Measurements from ENCODE around the gene OXCT1. TPM values are rescaled to one million over a fixed set of nuclear protein-coding genes. Genes with fewer than 3 reads are reported as not detected.

OXCT1 gene
- total and polyA plus RNA-seq, 2 donors from 2014 or later = 20.5 to 42.7 TPM

DNA sequence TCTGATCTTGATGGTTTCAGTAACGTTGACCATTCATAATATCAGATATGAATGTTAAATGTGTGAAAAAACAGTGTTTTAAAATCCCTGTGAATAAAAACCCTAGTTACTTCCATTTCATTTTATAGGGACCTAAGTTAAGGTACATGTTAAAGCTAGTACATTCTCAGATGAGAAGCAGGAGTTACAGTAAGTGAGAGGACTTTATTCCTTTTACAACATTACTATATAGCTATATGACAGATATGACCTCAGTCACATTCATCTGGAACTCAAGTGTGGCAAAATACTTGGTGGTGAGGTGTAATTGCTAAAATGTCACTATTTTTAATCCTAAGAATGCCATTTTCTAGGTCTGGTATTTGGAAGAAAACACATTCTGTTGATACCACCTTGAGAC is 96.4 kb downstream of the OXCT1 start:
- Histone ChIP-seq H3K9me3 (ENCODE audit: control insufficient read depth in 2 of 3, insufficient read depth in 1 of 3, low read length in 3 of 3) (no peaks in the 10 kb centered on the region), H3K27me3 (ENCODE audit: control insufficient read depth, insufficient read depth, low read length) (no peaks in the 10 kb centered on the region), H3K36me3 (ENCODE audit: control insufficient read depth in 2 of 3, insufficient read depth in 3 of 3, low read length in 3 of 3) (no peaks in the 10 kb centered on the region), H3K4me1 (ENCODE audit: control insufficient read depth in 2 of 3, insufficient read depth in 2 of 3, low read depth in 1 of 3, low read length in 3 of 3) (peaks cover 0 to 3% (median 3%) of the 10 kb centered on the region in 3 donors), H3K4me3 (ENCODE audit: low read length in 3 of 3) (no peak overlapping the region), H3K9ac (ENCODE audit: low read length in 3 of 3) (no peak overlapping the region), H3K27ac (ENCODE audit: low read depth in 2 of 2, low read length in 2 of 2) (no peak overlapping the region)
- TF ChIP-seq, protein P1, sequence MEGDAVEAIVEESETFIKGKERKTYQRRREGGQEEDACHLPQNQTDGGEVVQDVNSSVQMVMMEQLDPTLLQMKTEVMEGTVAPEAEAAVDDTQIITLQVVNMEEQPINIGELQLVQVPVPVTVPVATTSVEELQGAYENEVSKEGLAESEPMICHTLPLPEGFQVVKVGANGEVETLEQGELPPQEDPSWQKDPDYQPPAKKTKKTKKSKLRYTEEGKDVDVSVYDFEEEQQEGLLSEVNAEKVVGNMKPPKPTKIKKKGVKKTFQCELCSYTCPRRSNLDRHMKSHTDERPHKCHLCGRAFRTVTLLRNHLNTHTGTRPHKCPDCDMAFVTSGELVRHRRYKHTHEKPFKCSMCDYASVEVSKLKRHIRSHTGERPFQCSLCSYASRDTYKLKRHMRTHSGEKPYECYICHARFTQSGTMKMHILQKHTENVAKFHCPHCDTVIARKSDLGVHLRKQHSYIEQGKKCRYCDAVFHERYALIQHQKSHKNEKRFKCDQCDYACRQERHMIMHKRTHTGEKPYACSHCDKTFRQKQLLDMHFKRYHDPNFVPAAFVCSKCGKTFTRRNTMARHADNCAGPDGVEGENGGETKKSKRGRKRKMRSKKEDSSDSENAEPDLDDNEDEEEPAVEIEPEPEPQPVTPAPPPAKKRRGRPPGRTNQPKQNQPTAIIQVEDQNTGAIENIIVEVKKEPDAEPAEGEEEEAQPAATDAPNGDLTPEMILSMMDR (IDR thresholded peaks at IDR 0.05; ENCODE audit: borderline replicate concordance, extremely low read depth, insufficient read depth) = no peak
- DNase-seq (no peak), FAIRE-seq (no peak)
- intact Hi-C loops (cut with DNase I) = no loop called here

DNA sequence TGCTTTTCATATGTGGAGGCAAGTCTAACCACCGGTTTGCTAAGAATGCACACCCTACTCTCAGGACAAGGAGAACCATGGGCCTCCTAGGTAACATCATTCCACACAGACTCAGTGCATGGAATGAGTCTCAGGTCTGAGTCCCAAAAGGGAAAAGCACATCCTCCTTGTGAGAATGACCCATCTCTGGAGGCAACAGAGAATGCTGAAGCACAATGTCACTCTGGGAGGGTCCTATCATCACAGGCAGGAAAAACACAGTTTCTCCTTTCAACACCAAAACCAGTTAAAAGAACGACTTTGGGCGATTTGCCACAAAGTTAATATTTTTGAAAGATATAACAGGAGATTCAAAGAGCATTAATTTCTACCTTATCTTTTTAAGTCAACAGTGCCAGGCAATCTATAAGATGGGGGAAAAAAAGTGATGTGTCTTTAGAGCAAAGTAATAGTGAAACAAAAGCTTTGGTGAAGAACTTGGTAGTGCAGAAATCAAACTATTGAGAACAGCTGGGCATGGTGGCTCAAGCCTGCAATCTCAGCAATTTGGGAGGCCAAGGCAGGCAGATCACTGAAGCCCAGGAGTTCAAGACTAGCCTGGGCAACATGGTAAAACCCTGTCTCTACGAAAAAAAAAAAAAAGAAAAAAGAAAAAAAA is 97.3 kb downstream of the OXCT1 start:
- no peaks in the 10 kb centered on the region for H3K36me3 ChIP-seq (ENCODE audit: control insufficient read depth in 2 of 3, insufficient read depth in 3 of 3, low read length in 3 of 3)
- TF ChIP-seq, protein P1 (IDR thresholded peaks at IDR 0.05; ENCODE audit: borderline replicate concordance, extremely low read depth, insufficient read depth) = no peak
- no peaks in the 10 kb centered on the region for H3K27me3 ChIP-seq (ENCODE audit: control insufficient read depth, insufficient read depth, low read length)
- no peaks in the 10 kb centered on the region for H3K9me3 ChIP-seq (ENCODE audit: control insufficient read depth in 2 of 3, insufficient read depth in 1 of 3, low read length in 3 of 3)
- FAIRE-seq (no peak), DNase-seq (no peak)
- intact Hi-C loops (cut with DNase I) = no loop called here
- no peak overlapping the region for H3K27ac ChIP-seq (ENCODE audit: low read depth in 2 of 2, low read length in 2 of 2)
- H3K4me1 ChIP-seq (ENCODE audit: control insufficient read depth in 2 of 3, insufficient read depth in 2 of 3, low read depth in 1 of 3, low read length in 3 of 3) = peaks cover 0 to 3% (median 3%) of the 10 kb centered on the region in 3 donors
- no peak overlapping the region for H3K4me3 ChIP-seq (ENCODE audit: low read length in 3 of 3)
- no peak overlapping the region for H3K9ac ChIP-seq (ENCODE audit: low read length in 3 of 3)

DNA sequence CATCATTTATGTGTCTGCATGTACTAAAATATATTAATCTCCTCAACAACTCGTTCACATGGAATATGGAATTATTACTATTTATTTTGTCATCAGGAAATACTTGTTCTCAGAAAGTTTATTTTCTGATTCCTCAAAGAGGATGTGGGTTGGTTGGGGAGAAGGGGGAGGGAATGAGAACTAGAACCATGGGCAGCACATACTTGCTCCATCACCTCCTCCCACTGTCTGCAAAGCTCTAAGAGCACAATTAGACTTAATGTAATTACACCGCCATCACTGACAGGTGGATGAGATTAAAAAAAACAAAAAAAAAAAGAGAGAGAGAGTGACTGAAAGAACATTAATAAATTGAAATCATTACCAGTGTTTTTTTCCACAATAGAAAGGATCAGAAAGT is 98.2 kb downstream of the OXCT1 start:
- H3K36me3 ChIP-seq (ENCODE audit: control insufficient read depth in 2 of 3, insufficient read depth in 3 of 3, low read length in 3 of 3) = no peaks in the 10 kb centered on the region
- H3K27ac ChIP-seq (ENCODE audit: low read depth in 2 of 2, low read length in 2 of 2) = no peak overlapping the region
- intact Hi-C loops (cut with DNase I) = no loop called here
- H3K27me3 ChIP-seq (ENCODE audit: control insufficient read depth, insufficient read depth, low read length) = no peaks in the 10 kb centered on the region
- no peak overlapping the region for H3K9ac ChIP-seq (ENCODE audit: low read length in 3 of 3)
- DNase-seq = no peak
- FAIRE-seq = no peak
- peaks cover 0 to 3% (median 3%) of the 10 kb centered on the region in 3 donors for H3K4me1 ChIP-seq (ENCODE audit: control insufficient read depth in 2 of 3, insufficient read depth in 2 of 3, low read depth in 1 of 3, low read length in 3 of 3)
- no peak overlapping the region for H3K4me3 ChIP-seq (ENCODE audit: low read length in 3 of 3)
- TF ChIP-seq, protein P1 (IDR thresholded peaks at IDR 0.05; ENCODE audit: borderline replicate concordance, extremely low read depth, insufficient read depth) = no peak
- H3K9me3 ChIP-seq (ENCODE audit: control insufficient read depth in 2 of 3, insufficient read depth in 1 of 3, low read length in 3 of 3) = no peaks in the 10 kb centered on the region

DNA sequence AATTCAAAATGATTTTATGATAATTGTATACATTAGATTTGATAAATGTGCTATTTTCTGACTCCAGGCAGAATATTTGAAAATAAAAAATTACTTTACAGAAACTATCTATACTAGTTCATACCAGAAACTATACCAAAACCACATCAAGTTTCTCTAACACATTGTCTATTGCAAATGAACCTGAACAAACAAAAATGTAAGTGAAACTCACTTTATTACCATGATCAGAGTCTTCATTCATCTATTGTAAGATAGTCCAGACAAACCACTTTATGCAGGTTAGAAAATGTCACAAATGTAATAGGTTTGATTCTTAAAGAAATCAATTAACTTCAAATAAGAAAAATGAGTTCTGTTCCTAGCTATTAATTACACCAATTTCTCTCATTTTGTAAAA is 99.4 kb downstream of the OXCT1 start:
- DNase-seq = no peak
- Histone ChIP-seq H3K9ac (ENCODE audit: low read length in 3 of 3) (no peak overlapping the region), H3K36me3 (ENCODE audit: control insufficient read depth in 2 of 3, insufficient read depth in 3 of 3, low read length in 3 of 3) (no peaks in the 10 kb centered on the region), H3K9me3 (ENCODE audit: control insufficient read depth in 2 of 3, insufficient read depth in 1 of 3, low read length in 3 of 3) (no peaks in the 10 kb centered on the region), H3K27ac (ENCODE audit: low read depth in 2 of 2, low read length in 2 of 2) (no peak overlapping the region), H3K27me3 (ENCODE audit: control insufficient read depth, insufficient read depth, low read length) (no peaks in the 10 kb centered on the region), H3K4me1 (ENCODE audit: control insufficient read depth in 2 of 3, insufficient read depth in 2 of 3, low read depth in 1 of 3, low read length in 3 of 3) (peaks cover 0 to 3% (median under 1%) of the 10 kb centered on the region in 3 donors), H3K4me3 (ENCODE audit: low read length in 3 of 3) (no peak overlapping the region)
- TF ChIP-seq, protein P1 (IDR thresholded peaks at IDR 0.05; ENCODE audit: borderline replicate concordance, extremely low read depth, insufficient read depth) = no peak
- intact Hi-C loops (cut with DNase I) = no loop called here
- no peak for FAIRE-seq
